ENCODE measurements around the gene BCL3. TPM values are rescaled to one million over a fixed set of nuclear protein-coding genes. Genes with fewer than 3 reads are reported as not detected.
A peak's percentile ranks its signal among the peaks of the same experiment; 100 is the strongest.

BCL3 gene
- total and polyA plus RNA-seq, 2 of the 13 experiments (the other 11 are each of a cell fraction or from before 2014, with no cell fraction given) = 2.3 to 4.0 TPM

DNA sequence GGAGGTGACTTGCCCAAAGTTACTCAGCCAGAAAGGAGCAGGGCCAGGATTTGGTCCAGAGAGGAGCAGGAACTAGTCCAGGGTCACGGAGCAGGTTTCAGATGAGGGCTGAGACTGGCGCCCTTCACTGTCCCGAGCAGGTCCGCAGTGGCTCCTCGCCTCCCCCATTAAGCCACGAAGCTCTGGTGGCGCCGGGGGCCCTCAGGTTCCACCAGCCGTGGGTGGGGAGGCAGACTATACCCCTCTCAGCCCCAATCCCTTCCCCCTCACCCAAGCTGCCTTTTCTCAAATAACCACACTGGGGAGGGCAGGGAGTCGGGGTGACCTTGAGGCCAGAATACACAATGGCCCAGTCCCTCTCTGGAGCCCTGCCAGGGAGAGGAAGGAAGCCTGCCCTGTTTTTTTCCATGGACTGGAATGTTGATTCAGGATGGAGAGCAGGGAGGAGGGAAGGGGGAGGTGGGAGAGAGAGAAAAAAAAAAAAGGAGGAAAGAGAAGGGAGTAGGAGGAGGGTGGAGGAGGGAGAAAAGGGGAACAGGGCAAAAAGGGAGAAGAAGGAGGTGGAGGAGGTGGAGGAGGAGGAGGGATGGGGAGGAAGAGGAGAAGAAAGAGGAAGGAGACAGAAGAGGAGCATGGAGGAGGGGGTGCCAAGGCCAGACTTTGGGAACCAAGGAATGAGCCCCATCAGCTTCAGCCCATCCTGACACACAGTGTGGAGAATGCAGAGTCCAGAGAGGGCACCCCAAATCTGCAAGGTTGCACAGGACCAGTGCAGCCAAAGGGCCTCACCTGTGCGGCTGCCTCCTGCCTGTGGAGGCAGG, 29.9 kb upstream of the BCL3 start (continued):
- TF ChIP-seq, protein P1, sequence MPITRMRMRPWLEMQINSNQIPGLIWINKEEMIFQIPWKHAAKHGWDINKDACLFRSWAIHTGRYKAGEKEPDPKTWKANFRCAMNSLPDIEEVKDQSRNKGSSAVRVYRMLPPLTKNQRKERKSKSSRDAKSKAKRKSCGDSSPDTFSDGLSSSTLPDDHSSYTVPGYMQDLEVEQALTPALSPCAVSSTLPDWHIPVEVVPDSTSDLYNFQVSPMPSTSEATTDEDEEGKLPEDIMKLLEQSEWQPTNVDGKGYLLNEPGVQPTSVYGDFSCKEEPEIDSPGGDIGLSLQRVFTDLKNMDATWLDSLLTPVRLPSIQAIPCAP (CRISPR knock-in tag; IDR thresholded peaks at IDR 0.05; ENCODE audit: low read depth) = no peak
- TF ChIP-seq ZMYM2 (CRISPR knock-in tag; IDR thresholded peaks at IDR 0.05) (peak; percentile 78; the same call in 1 of the 2 replicates), MAF1 (CRISPR knock-in tag; IDR thresholded peaks at IDR 0.05; ENCODE audit: borderline replicate concordance) (0 out of 2 replicates have a peak, but pooled peaks have one; percentile 38), SNRNP70 (IDR thresholded peaks at IDR 0.05; ENCODE audit: low read depth, low read length) (no peak), THAP8 (CRISPR knock-in tag; IDR thresholded peaks at IDR 0.05; ENCODE audit: borderline replicate concordance) (no peak), ZNF839 (CRISPR knock-in tag; IDR thresholded peaks at IDR 0.05; ENCODE audit: borderline replicate concordance) (0 out of 2 replicates have a peak, but pooled peaks have one; percentile 60), SOX13 (IDR thresholded peaks at IDR 0.05) (no peak), SOX13 (CRISPR knock-in tag; conservative IDR thresholded peaks at IDR 0.05 in 1 of 2, IDR thresholded peaks at IDR 0.05 in 1 of 2) (peak in 1 of 2 experiments; percentile 89; a peak in 2 of 4 replicates), ZNF773 (CRISPR knock-in tag; IDR thresholded peaks at IDR 0.05; ENCODE audit: borderline replicate concordance) (no peak), WIZ (CRISPR knock-in tag; IDR thresholded peaks at IDR 0.05) (no peak), HMGXB4 (CRISPR knock-in tag; IDR thresholded peaks at IDR 0.05; ENCODE audit: borderline replicate concordance in 1 of 2, low read depth in 1 of 2) (peak; percentile 77), DNMT1 (CRISPR knock-in tag; IDR thresholded peaks at IDR 0.05) (0 out of 2 replicates have a peak, but pooled peaks have one; percentile 41), ZNF33A (CRISPR knock-in tag; IDR thresholded peaks at IDR 0.05; ENCODE audit: borderline replicate concordance) (no peak), ZNF549 (CRISPR knock-in tag; IDR thresholded peaks at IDR 0.05) (no peak), CSRNP1 (CRISPR knock-in tag; IDR thresholded peaks at IDR 0.05) (0 out of 2 replicates have a peak, but pooled peaks have one; percentile 26)
- TF ChIP-seq, protein P2, sequence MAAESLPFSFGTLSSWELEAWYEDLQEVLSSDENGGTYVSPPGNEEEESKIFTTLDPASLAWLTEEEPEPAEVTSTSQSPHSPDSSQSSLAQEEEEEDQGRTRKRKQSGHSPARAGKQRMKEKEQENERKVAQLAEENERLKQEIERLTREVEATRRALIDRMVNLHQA (CRISPR knock-in tag; IDR thresholded peaks at IDR 0.05) = no peak
- TF ChIP-seq, protein P3, sequence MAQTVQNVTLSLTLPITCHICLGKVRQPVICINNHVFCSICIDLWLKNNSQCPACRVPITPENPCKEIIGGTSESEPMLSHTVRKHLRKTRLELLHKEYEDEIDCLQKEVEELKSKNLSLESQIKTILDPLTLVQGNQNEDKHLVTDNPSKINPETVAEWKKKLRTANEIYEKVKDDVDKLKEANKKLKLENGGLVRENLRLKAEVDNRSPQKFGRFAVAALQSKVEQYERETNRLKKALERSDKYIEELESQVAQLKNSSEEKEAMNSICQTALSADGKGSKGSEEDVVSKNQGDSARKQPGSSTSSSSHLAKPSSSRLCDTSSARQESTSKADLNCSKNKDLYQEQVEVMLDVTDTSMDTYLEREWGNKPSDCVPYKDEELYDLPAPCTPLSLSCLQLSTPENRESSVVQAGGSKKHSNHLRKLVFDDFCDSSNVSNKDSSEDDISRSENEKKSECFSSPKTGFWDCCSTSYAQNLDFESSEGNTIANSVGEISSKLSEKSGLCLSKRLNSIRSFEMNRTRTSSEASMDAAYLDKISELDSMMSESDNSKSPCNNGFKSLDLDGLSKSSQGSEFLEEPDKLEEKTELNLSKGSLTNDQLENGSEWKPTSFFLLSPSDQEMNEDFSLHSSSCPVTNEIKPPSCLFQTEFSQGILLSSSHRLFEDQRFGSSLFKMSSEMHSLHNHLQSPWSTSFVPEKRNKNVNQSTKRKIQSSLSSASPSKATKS (CRISPR knock-in tag; IDR thresholded peaks at IDR 0.05) = no peak
- TF ChIP-seq, protein P4, sequence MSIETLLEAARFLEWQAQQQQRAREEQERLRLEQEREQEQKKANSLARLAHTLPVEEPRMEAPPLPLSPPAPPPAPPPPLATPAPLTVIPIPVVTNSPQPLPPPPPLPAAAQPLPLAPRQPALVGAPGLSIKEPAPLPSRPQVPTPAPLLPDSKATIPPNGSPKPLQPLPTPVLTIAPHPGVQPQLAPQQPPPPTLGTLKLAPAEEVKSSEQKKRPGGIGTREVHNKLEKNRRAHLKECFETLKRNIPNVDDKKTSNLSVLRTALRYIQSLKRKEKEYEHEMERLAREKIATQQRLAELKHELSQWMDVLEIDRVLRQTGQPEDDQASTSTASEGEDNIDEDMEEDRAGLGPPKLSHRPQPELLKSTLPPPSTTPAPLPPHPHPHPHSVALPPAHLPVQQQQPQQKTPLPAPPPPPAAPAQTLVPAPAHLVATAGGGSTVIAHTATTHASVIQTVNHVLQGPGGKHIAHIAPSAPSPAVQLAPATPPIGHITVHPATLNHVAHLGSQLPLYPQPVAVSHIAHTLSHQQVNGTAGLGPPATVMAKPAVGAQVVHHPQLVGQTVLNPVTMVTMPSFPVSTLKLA (IDR thresholded peaks at IDR 0.05) = no peak
